ENCODE data around the gene PIK3R4.

Gene PIK3R4

GRCh38 chr3:130692455-130692854, 54.2 kb downstream of the PIK3R4 start:
- in situ Hi-C loops (cut with HindIII; ENCODE audit: low sequenced_read_pairs): no loop called here

GRCh38 chr3:130688697-130689470, 57.7 kb downstream of the PIK3R4 start:
- in situ Hi-C loops (cut with HindIII; ENCODE audit: low sequenced_read_pairs): no loop called here

GRCh38 chr3:130688015-130688688, 58.5 kb downstream of the PIK3R4 start:
- in situ Hi-C loops (cut with HindIII; ENCODE audit: low sequenced_read_pairs): no loop called here

- in situ Hi-C loops (cut with HindIII; ENCODE audit: low sequenced_read_pairs): no loop called here
Observed at GRCh38 chr3:130687327-130687726, 59.3 kb downstream of the PIK3R4 start.

DNA sequence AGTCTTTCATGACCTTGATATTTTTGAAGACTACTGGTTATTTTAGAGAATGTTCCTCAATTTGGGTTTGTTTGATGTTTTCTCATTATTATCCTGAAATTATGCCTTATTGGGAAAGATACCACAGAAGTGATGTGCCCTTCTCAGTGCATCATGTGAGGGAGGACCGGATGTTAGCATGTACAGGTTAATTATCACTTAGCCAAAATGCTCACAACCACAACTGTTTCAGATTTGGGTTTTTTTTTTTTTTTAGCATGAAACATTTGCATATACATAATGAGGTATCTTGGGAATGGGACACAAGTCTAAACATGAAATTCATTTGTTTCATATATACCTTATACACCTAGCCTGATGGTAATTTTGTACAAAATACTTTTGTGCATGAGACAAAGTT, 59.8 kb downstream of the PIK3R4 start:
- in situ Hi-C loops (cut with HindIII; ENCODE audit: low sequenced_read_pairs): no loop called here

GRCh38 chr3:130682131-130682530, 64.5 kb downstream of the PIK3R4 start:
- in situ Hi-C loops (cut with HindIII; ENCODE audit: low sequenced_read_pairs): no loop called here

DNA sequence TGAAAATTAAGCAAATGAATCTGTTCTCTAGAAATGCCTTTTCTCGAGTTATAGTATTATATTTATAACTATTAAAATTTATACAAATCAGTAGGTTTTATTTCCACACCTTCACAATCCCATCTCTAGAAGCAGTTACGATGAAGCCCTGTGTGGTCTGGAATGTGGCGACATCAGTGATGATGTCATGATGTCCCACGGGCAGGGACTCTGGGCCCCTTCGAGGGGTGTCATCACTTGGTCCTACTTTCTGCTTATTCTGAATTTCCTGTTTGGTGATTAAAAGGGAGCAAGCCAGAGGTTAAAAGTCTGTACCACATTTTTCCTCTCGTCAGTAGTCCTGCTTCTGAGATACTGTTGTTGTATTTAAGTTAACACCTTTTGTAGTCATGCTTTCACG, 67.4 kb downstream of the PIK3R4 start:
- in situ Hi-C loops (cut with HindIII; ENCODE audit: low sequenced_read_pairs): no loop called here

GRCh38 chr3:130677343-130677742, 69.3 kb downstream of the PIK3R4 start:
- in situ Hi-C loops (cut with HindIII; ENCODE audit: low sequenced_read_pairs): no loop called here

DNA sequence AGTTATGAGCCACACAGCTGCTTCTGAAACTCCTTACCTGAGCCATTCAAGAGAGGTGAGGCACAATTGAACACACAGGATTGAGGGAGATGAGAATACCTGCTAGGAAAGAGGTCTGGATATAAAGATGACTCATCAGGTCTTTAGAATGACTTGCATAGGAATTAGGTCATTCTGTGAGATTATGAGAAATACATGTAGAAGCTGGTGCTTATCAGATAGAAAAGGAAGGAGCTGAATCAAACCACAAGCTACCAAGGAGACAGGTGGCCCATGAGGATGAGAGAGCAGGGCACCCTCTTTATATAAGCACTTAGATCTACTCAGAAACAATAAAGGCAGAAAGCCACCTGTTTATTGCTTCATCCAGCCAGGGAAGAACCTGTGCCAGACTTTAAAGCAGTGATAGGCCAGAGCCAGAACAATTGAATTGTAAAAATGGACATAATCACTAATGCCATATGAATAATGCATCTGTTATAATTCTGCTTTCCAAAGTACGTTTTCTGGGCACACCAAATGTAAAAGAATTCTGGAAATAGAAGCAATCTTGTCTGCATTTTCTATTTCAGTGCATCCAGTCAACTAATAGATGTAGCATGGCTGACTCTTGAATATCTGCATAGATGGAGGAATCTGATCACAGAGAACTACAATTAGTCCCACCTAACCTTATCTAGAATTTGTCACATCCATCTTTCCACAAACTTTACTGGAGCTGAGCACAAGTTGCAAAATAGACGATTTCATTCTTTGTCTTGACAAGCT, 74.9 kb downstream of the PIK3R4 start:
- in situ Hi-C loops (cut with HindIII; ENCODE audit: low sequenced_read_pairs): no loop called here

DNA sequence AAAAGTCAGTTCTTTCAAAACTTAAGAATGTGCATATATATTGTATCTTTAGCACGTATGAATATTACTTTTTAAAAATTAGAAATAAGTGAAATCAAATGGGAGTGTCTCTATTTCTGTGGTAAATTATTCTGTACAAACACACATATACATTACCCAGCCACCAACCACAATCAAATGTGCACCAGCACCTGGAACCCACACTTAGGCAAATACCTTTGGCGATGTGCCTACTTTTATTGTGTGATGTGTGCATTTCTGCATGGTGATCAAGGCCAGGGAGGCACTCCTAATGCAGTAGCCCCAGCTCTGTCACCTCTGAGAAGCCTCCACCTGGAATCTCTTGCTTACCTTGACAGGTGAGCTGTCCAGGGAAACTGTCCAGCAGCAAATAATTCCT, 76.9 kb downstream of the PIK3R4 start:
- in situ Hi-C loops (cut with HindIII; ENCODE audit: low sequenced_read_pairs): no loop called here

- in situ Hi-C loops (cut with HindIII; ENCODE audit: low sequenced_read_pairs): no loop called here
Observed at GRCh38 chr3:130663092-130663491, 83.5 kb downstream of the PIK3R4 start.

- in situ Hi-C loops (cut with HindIII; ENCODE audit: low sequenced_read_pairs): no loop called here
Observed at GRCh38 chr3:130662501-130662996, 84.1 kb downstream of the PIK3R4 start.

- in situ Hi-C loops (cut with HindIII; ENCODE audit: low sequenced_read_pairs): no loop called here
Observed at GRCh38 chr3:130661140-130661891, 85.3 kb downstream of the PIK3R4 start.

- in situ Hi-C loops (cut with HindIII; ENCODE audit: low sequenced_read_pairs): no loop called here
Observed at GRCh38 chr3:130659911-130660310, 86.7 kb downstream of the PIK3R4 start.

- in situ Hi-C loops (cut with HindIII; ENCODE audit: low sequenced_read_pairs): no loop called here
Observed at GRCh38 chr3:130658678-130659077, 88.0 kb downstream of the PIK3R4 start.

DNA sequence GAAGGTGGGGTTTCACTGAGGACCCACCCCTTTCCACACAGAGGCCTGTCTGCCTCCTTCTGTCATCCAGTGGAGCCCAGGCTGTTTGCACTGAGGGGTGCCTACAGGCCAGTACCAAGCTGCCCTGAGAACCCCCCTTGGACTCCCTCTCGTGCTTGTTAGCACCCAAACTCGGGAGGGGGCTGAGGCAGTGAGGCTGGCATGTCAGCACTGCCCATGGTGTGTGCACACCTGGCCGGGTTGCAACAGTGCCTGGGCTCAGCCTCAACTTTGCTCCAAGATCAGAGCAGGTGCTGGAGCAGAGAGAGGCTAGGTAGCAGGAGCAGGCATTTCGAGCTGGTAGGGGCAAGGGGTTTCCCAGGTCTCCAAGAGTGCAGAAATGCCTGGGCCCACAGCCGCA, 90.0 kb downstream of the PIK3R4 start:
- in situ Hi-C loops (cut with HindIII; ENCODE audit: low sequenced_read_pairs): no loop called here

- in situ Hi-C loops (cut with HindIII; ENCODE audit: low sequenced_read_pairs): no loop called here
Observed at GRCh38 chr3:130654921-130655320, 91.7 kb downstream of the PIK3R4 start.

GRCh38 chr3:130654091-130654490, 92.5 kb downstream of the PIK3R4 start:
- in situ Hi-C loops (cut with HindIII; ENCODE audit: low sequenced_read_pairs): no loop called here

GRCh38 chr3:130649061-130649654, 97.5 kb downstream of the PIK3R4 start:
- in situ Hi-C loops (cut with HindIII; ENCODE audit: low sequenced_read_pairs): no loop called here

DNA sequence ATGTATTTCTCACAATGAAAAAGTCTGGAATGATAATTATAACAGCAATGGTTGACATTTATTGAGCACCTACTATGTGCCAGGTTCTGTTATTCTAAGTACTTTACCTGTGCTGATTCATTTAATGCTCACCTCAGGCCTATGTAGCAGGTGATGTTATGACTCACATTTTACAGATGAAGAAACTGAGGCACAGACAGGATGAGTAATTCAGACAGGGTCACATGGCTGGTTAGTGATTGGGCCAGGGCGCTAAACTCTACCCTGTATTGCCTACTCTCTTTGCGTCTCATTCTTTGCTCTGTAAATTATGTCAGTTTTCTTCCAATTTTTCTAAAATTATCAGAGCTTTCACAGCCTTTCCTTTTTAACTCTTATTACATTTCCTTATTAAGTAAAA, 98.3 kb downstream of the PIK3R4 start:
- in situ Hi-C loops (cut with HindIII; ENCODE audit: low sequenced_read_pairs): no loop called here
